Neural progenitor cell (in vitro differentiated cells): Measurements from ENCODE around the gene ZNF184.

ENCODE experiments used
- CTCF ChIP-seq: fragments of 200-600 bp; sonication (generic); IDR thresholded peaks from 2 replicates; pipeline ENCODE4 v1.5.1; 2017; ENCODE audit warnings: antibody characterized with exemption, mild to moderate bottlenecking
- EZH2 ChIP-seq: fragments of 200-600 bp; sonication (generic); IDR thresholded peaks from 2 replicates; pipeline ENCODE4 v1.6.1; 2017; ENCODE audit warnings: antibody characterized with exemption, mild to moderate bottlenecking, moderate library complexity

- no peak for TF ChIP-seq CTCF
- no peak for TF ChIP-seq EZH2
Measured at GRCh38 chr6:27500177-27500576, 27.3 kb upstream of the ZNF184 start.
